NCI-H1930 (cell line): ENCODE data around the gene EPHA1.

Experiments used
- DNase-seq, 2 experiments: peaks; one replicate each; lab custom pipeline; 2025; lab: John Stamatoyannopoulos, UW

The EPHA1 gene

GRCh38 chr7:143389316-143390103 lies 19.1 kb downstream of the EPHA1 start:
- DNase-seq: no peak

- no peak for DNase-seq
These were observed 20.1 kb downstream of the EPHA1 start for GRCh38 chr7:143388491-143389101.

DNA sequence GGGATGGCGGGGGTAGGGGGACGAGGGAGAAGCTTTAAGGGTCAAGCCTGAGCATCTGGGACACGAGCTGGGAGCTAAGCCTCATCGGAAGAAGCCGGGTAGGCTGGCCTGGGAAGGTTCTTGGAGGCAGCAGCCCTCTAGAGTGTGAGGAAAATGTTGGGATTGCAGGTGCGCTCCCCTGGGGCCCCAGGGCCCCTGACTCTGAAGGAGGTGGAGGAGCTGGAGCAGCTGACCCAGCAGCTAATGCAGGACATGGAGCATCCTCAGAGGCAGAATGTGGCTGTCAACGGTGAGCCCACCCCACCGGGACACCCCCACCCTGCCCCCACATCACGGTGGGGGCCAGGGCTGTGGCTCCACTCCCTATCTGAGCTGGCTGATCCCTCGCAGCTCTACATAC lies 20.6 kb downstream of the EPHA1 start:
- no peak for DNase-seq

GRCh38 chr7:143387156-143387975 lies 21.3 kb downstream of the EPHA1 start:
- no peak for DNase-seq

- no peak for DNase-seq
These were observed 22.5 kb downstream of the EPHA1 start for GRCh38 chr7:143385891-143386781.

GRCh38 chr7:143384661-143385631 lies 23.7 kb downstream of the EPHA1 start:
- no peak for DNase-seq

DNA sequence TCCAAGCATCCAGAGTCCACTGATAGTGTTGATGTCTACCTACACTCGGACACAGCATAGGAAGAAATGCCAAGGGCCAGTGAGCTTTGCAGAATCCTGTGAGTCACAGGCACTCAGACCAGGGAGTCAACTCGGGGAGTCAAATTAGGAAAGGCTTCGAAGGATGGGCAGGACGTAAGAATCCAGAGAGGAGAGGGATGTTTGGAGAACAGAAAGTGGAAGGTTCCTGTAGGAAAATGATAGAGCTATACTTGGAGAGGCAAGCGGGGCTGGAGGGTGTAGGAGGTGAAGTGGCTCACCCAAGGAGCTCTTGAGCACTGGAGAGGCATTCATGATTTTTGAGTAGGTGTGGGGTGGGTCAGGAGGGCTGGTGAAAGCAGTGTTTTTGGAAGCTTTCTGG lies 24.5 kb downstream of the EPHA1 start:
- no peak for DNase-seq

DNA sequence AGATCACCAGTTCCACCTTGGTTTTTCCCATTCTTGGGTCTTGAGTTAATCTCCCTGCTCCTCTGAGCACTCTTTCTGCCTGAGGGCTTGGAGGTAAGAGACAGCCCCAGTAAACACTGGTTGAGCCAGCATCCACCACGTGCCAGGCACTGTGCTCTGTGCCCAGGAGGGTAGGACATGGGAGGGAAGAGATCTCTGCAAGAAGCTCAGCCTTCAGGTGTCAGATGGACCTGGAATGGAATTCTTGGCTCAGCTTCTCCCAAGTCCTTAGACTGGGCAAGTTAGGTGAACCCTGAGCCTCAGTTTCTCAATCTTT lies 25.1 kb downstream of the EPHA1 start:
- no peak for DNase-seq

- DNase-seq: no peak
These were observed 25.6 kb downstream of the EPHA1 start for GRCh38 chr7:143382791-143383641.

- DNase-seq: no peak
These were observed 26.4 kb downstream of the EPHA1 start for GRCh38 chr7:143382126-143382790.

- no peak for DNase-seq
These were observed 27.1 kb downstream of the EPHA1 start for GRCh38 chr7:143381427-143382125.

DNA sequence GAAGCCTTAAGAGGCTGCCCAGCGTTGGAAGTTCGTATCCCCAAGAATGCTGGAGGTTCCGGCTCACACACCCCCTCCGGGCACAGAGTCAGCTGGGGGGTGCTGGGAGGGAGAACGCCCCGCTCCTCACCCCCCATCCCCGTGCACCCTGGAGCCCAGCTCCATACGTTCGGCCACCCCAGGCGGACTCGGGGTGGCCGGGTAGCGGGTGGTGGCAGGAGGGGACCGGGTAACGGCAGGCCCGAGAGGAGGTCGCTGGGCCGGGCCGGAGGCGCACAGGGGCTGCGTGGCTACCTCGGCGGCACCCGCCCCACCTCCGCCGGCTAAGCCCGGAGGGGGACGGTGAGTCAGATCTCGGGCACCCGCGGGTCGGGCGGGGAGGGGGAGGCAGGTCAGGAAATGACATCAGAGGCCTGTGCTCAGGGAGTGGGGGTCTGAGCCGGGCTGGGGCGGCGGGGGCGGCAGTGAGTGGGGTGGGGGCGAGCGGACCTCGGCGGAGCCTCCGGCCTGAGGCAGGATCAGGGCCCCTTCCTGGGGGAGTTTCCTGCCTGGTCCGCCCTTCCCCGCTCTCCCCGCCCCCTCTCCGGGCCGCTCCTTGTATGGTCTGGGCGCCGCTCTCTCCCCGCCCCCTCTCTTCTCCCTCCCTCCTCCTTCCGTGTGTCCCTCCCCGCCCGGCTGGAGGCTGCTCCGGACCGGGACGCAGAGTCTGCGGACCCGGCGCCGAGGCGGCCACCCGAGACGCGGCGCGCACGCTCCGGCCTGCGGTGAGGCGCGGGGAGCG lies 27.8 kb downstream of the EPHA1 start, which contains the start of gene ZYX:
Gene ZYX, plus strand, starts transcription at position 700 of the 781 bp plus-strand sequence. CDS start 227 bp downstream, outside the sequence.
- DNase-seq: peak; percentile 70 to 79

DNA sequence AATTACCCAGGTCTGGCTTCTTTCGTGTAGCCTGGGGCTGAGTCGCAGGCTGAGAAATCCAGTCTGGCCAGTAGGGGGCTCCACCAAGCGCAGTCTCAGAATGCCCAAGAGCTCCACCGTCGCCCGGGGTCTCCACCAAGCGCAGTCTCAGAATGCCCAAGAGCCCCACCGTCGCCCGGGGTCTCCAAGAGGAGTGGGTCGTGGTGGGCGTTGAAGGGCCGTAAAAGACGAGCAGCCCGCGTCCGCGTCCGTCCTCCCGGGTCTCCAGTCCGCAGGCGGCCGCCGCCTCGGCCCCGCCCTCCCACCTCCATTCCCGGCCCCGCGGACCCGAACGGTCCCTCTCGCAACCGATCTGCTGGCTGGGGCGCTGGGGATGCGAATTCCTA lies 28.4 kb downstream of the EPHA1 start:
- peak; percentile 68 to 80 for DNase-seq

DNA sequence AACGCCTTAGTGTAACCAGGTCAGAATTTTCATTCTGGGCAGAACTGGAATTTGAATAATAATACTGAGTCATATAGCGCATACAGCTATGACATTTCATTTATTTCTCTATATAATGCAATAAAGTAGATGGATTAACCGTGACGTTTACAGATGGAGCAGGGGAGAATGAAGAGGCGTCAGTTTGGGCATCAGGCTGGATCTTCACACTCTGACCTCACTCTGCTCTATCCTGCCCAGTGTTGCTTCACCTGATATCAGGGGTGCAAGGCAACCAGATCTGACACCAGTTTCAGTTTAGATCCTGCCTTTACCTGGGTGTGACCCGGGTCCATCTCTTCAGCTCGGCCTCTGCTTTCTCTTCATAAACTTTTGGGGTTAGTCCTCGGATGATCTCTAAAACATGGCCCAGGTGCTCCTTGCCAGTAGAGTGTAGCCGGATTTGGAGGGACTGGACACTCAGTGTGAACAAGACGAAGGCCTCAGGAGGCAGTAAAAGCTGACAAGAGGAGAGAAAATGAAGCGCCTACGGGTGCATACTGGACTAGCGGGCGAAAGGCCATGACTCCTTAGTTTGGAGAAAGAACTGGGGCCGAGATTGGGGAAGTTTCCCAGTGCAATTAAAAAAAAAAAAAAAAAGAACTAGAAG lies 28.9 kb downstream of the EPHA1 start:
- no peak for DNase-seq

GRCh38 chr7:143376396-143376795 lies 32.3 kb downstream of the EPHA1 start:
- DNase-seq: no peak

- DNase-seq: no peak
These were observed 33.2 kb downstream of the EPHA1 start for GRCh38 chr7:143375298-143376034.
